GM23338 (cell line): ENCODE results near the gene ZEB1.

Source experiments
- CREB1 ChIP-seq: fragments of 250-450 bp; sonication (Bioruptor Pico); IDR thresholded peaks from 2 replicates; pipeline ENCODE4 v1.5.0; 2020; ENCODE audit warnings: low read depth, mild to moderate bottlenecking, moderate library complexity
- EZH2 ChIP-seq: fragments of 200-600 bp; sonication (generic); IDR thresholded peaks from one replicate; pipeline ENCODE4 v1.8.0; 2017; ENCODE audit warnings: antibody characterized with exemption, mild to moderate bottlenecking, low read depth; ENCODE audit not compliant: unreplicated experiment
- EZH2phosphoT487 ChIP-seq: fragments of 200-600 bp; sonication (generic); IDR thresholded peaks from one replicate; pipeline ENCODE4 v1.8.1; 2018; ENCODE audit warnings: antibody characterized with exemption; ENCODE audit not compliant: unreplicated experiment
- JUNB ChIP-seq: IDR thresholded peaks from one replicate; pipeline ENCODE4 v1.6.1; 2016; ENCODE audit warnings: antibody characterized with exemption; ENCODE audit not compliant: unreplicated experiment
- POLR2AphosphoS5 ChIP-seq: IDR thresholded peaks from 2 replicates; pipeline ENCODE4 v1.6.1; 2016; ENCODE audit warnings: antibody characterized with exemption, low read depth
- ZNF114 ChIP-seq: fragments of 250-450 bp; sonication (Bioruptor Pico); IDR thresholded peaks from 2 replicates; pipeline ENCODE4 v1.5.0; 2020; ENCODE audit warnings: mild to moderate bottlenecking, moderate library complexity
- TF ChIP-seq, protein P1 (sequence below): IDR thresholded peaks from one replicate; pipeline ENCODE4 v1.6.1; 2018; ENCODE audit warnings: antibody characterized with exemption; ENCODE audit not compliant: unreplicated experiment
- TF ChIP-seq, protein P2 (sequence below), 2 experiments: fragments of 200-600 bp in 1 of 2; sonication (generic) in 1 of 2; conservative IDR thresholded peaks; 2 replicates each; pipeline versions ENCODE4 v1.5.1 to v1.6.1; 2016 to 2017; ENCODE audit warnings: antibody characterized with exemption in 2 of 2, low read depth in 2 of 2, mild to moderate bottlenecking in 2 of 2, moderate library complexity in 1 of 2

DNA sequence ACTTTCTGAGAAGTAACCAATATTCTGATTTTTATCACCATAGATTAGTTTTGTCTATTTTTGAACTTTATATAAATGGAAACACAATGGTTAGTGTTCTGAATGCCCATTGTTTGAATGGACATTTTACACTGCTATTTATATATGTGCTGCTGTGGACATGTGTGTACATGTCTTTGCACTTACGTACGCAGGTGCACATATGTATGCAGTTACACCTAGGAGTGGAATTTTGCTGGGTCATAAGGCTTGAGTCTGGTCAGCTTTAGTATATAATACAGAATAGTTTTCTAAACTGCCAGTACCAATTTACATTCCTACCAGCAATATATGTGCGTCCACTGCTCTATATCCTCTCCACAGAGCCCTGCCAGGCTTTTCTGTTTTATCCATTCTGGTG lies 24.5 kb upstream of the ZEB1 start:
- TF ChIP-seq POLR2AphosphoS5, result no peak
- TF ChIP-seq, protein P1, sequence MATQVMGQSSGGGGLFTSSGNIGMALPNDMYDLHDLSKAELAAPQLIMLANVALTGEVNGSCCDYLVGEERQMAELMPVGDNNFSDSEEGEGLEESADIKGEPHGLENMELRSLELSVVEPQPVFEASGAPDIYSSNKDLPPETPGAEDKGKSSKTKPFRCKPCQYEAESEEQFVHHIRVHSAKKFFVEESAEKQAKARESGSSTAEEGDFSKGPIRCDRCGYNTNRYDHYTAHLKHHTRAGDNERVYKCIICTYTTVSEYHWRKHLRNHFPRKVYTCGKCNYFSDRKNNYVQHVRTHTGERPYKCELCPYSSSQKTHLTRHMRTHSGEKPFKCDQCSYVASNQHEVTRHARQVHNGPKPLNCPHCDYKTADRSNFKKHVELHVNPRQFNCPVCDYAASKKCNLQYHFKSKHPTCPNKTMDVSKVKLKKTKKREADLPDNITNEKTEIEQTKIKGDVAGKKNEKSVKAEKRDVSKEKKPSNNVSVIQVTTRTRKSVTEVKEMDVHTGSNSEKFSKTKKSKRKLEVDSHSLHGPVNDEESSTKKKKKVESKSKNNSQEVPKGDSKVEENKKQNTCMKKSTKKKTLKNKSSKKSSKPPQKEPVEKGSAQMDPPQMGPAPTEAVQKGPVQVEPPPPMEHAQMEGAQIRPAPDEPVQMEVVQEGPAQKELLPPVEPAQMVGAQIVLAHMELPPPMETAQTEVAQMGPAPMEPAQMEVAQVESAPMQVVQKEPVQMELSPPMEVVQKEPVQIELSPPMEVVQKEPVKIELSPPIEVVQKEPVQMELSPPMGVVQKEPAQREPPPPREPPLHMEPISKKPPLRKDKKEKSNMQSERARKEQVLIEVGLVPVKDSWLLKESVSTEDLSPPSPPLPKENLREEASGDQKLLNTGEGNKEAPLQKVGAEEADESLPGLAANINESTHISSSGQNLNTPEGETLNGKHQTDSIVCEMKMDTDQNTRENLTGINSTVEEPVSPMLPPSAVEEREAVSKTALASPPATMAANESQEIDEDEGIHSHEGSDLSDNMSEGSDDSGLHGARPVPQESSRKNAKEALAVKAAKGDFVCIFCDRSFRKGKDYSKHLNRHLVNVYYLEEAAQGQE, result no peak
- TF ChIP-seq EZH2, result no peak
- TF ChIP-seq, protein P2, sequence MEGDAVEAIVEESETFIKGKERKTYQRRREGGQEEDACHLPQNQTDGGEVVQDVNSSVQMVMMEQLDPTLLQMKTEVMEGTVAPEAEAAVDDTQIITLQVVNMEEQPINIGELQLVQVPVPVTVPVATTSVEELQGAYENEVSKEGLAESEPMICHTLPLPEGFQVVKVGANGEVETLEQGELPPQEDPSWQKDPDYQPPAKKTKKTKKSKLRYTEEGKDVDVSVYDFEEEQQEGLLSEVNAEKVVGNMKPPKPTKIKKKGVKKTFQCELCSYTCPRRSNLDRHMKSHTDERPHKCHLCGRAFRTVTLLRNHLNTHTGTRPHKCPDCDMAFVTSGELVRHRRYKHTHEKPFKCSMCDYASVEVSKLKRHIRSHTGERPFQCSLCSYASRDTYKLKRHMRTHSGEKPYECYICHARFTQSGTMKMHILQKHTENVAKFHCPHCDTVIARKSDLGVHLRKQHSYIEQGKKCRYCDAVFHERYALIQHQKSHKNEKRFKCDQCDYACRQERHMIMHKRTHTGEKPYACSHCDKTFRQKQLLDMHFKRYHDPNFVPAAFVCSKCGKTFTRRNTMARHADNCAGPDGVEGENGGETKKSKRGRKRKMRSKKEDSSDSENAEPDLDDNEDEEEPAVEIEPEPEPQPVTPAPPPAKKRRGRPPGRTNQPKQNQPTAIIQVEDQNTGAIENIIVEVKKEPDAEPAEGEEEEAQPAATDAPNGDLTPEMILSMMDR (conservative IDR thresholded peaks at IDR 0.05; ENCODE audit: low read depth in 2 of 2), result no peak
- TF ChIP-seq EZH2phosphoT487, result no peak
- TF ChIP-seq JUNB, result no peak
- TF ChIP-seq ZNF114, result no peak
- no peak for TF ChIP-seq CREB1 (CRISPR knock-in tag)
